ENCODE data around the gene NPRL2.

The NPRL2 gene

DNA sequence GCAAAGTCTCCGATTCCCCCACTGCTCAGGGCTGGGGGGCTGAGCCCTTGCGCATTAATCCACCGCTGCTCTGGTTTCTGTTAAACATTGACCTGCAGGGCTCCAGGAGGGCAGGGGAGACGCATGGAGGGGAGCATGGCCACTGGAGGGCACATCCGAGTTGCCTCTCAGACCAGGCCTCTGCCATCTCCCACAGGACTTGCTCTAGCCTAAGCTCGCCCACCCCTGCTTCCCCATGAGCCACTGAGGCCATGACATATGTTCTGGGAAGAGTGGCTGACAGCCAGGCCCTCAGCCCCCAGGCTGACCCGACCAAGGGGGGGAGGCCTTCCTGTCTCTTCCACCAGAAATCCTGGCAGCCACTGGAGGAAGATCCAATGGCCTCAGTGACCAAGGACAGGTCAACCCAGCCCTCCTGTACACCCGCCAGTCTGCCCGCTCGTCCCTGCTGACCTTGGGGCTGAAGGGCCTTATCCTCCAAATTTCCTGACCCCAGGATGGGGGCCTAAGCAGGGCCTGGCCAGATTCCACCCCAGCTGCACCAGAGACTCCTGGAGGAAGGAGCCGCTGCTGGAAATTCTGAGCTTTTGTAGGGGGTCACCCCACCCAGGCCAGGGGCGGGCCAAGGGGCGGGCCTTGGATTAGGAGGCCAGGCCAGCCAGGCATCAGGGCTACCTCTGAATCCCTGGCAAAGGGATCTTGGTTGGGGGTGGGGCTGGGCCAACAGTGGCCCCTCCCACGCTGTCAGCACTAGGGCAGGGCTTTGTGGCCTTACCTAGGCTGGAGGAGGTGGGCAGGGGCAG lies 47.4 kb downstream of the NPRL2 start, which contains the start of gene HYAL1:
Gene HYAL1 (minus strand): TSS at position 562 of the 803 bp plus-strand sequence. CDS start 618 bp downstream, outside the sequence.
- DNase-seq: peak; percentile 61

DNA sequence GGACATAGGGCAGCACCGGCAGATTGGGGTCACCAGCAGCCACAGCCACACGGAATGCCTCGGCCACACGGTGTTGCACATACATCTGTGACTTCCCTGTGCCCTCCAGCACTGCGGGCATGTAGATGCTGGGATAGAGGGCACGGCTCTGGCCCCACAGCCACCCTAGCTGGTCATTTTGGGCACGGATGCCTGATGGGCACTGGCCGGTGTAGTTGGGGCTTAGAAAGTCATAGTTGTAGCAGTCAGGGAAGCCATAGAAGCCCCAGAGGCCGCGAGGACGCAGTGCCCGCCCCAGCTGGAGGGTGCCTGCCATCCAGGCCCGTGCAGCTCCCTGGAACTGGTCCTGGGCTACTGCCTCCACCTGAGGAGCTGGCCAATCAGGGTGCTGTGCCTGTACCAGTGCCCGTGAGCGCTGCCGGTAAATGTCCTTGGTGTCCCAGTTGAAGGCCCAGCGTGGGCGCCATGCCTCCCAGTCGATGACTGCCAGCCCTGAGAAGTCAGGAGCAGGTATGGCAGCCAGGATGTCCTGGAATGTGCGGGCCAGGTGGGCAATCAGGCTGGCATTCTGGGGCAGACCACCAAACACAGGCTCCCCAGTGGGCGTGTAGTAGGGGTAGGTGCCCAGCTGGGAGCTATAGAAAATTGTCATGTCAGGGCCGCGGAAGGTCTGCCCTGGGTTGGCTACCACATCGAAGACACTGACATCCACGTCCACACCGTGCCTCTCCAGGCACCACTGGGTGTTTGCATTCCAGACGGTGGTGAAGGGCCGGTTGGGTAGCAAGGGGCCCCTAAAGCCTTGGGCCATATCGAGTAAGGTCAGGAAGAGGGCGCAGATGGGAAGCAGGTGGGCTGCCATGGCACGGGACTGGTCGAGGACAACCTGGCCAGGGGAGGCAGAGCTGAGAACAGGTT lies 48.2 kb downstream of the NPRL2 start:
- DNase-seq: peak; percentile 31

DNA sequence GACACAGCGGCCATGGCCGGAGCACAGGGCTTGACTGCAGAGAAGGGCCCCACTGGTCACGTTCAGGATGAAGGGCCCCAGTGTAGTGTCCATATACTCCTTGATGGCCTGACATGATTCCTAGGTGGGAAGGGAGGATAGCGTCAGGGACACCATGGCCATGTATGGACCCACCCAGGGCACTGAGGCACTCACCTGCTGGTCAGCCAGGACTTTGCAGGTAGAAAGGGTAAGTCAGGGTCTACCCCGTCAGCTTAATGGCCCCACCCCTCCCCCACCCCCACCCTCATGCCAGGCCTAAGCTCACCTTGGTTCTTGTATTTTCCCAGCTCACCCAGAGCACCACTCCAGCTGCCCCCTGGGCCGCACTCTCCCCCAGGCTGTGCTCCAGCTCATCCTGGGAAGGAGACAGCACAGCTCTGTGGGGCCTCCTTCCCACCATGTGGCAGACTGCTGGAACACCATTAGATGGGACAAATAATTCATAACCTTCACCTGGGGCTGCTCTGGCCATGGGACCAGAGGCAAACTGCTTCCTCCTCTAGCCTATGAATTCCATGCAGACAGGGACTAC lies 49.8 kb downstream of the NPRL2 start:
- DNase-seq: peak; percentile 29

DNA sequence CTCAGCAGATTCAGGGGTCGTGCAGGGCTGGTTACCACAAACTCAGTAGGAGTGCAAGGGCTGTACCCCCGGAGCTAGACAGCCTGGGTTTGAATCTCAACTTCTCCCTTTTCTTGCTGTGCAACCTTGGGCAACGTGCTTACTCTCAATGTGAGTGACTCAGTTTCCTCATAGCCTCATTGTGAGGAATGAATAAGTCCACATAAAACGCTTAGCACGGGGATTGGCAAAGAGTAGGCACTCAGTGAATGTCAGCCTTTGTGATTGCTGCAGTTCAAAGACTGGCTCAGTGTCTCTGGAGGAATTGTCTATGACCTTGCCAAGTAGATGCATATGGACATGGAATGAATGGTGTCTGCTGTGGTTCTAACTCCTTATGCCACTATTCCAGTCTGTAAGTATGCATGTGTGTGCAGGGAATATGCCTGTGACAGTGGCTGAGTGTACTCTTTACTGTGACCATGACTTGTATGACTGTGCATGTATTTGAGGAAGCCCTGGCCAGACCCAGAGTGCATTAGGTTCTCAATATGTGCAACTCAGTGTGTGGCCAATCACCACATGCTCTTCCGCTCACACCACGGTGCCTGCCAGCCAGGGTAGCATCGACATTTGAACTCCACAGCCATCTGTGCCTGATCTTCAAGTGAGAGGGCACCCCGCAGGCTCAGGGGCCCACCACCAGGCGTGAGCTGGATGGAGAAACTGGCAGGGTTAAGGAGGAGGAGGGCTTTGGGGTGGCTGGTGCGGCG lies 50.5 kb downstream of the NPRL2 start:
- peak; percentile 35 for DNase-seq

DNA sequence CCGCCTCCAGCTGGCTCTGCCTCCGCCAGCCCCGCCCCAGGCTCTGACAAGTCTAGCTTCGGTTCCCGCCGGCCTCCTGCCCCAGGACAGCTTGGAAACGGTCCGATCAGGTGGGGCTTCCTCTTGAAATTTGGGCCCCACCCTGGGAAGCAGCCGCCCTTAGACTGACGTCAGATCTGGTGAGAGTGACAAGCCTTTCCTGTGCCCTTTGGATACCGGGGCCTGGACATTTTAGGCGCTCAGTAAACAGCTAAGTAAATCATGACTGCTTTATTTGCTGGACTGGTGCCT lies 51.0 kb downstream of the NPRL2 start:
- DNase-seq: no peak

DNA sequence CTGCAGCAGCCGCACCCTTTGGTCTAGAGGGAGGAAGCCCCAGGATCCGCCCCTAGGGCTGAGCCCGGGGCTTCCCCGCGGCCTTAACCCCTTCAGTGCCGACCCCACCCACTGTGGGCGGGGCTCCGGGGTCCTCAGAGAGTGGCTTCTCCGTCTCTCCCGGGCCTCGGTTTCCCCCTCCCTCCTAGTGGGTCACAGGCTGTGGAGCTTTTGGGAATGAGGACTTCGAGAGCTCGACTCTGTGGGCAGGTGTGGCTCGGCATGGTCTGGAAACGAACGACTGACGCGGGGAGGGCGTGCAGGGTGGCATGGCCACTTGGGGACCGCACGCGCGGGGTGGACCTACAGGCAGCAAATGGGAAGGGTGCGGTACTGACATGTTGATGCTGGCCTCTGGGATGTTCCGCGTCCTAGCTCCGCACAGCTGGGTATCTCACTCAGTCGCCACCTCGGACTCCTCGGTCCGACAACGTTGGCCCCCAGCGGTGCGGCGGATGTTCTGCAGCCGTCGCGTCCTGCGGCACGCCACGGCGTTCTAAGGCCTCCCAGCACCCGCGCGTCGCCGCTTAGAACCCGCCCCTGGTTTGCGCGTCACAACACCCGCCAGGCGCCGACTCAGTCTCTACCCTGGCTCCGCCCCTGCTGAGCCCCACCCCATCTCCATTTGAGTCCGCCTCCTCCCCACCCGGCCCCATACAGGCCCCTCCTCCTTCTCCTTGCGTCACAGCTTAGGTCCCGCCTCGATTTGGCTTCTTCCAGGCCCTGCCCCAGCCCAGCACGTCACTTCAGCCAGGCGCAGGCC lies 51.5 kb downstream of the NPRL2 start, which contains the start of the genes HYAL3 and NAA80:
Gene HYAL3 (minus strand): TSS at position 570 of the 802 bp plus-strand sequence. CDS start 3,803 bp downstream, outside the sequence.
Gene NAA80 (minus strand): TSS at position 570 of the 802 bp plus-strand sequence. CDS start 1,942 bp downstream, outside the sequence.
- peak; percentile 100 for DNase-seq

DNA sequence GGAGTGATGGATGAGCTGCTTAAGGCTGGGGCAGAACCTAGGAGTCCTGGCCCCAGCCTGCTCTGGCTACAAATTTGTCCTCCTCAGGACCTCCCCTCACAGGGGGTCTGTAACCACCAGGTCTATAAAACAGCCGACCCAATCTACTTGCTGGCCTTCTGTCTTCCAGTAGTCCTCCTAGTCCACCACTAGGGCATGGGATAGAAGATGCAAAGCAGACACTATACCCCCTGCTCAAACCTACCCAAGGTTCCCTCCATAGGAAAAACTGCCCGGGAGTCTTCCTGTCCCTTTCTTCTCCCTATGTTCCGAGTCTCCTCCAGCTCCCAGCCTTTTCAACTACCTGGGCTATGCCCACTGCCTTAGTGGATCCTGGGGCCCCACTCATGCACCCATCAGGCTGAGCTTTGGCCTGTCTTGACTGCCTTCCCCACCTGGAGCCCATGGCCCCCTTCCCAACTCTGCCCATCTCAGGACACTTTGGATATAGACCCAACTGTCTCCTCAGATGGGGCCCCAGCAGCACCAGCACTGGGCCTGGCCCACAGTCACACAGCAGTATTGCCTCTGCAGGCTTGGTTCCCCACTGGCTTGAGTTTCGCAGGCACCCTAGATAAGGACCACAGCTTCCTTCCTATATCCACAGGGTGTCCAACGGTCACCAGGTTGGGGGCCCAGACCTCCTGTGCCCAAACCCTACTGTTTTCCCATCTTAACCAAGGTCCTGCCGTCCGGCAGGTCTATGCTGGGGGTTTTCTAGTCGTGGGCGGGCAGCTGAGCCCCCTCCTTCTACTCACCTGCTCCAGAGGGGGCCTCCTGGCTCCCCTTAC lies 52.5 kb downstream of the NPRL2 start:
- DNase-seq: peak; percentile 36

DNA sequence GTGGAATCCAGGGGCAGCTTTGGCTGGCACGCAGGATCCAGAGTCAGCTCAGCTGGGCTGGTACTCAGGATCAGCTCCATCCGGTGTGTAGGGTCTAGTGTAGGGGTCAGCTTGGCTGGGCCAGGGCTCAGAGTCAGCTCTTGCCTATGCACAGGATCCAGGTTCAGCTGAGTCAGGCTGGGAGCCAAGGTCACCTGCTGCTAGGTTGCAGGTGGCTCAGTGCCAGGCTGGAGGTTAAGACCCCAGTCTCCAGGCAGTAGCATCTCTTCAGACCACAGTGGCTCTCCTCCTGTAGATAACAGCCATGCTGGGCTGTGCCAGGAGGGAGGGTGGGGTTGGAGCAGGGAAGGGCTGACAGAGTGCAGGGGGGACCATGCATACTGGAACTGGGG lies 53.2 kb downstream of the NPRL2 start:
- DNase-seq: peak; percentile 33

Data from left hindlimb (tissue), 1 donor.